ENCODE data around the gene CANX. TPM values are rescaled to one million over a fixed set of nuclear protein-coding genes. Genes with fewer than 3 reads are reported as not detected.
"Not testable (repeated sequence)": the region's sequence is repeated elsewhere in the genome, so short reads cannot be mapped to it uniquely, and the experiment has no call there.

The CANX gene
- 100 to 1,000 TPM; 431 to 444 TPM for total RNA-seq

GRCh38 chr5:179698935-179699615 is at the start of gene CANX:
Gene CANX, plus strand, starts transcription at chr5:179698967. Its CDS starts 6,715 bp downstream, at chr5:179705682.
- no peak for ATAC-seq
- no peak for DNase-seq
- Mint-ChIP-seq H3K4me1 (ENCODE audit: low read depth) (peaks cover 39% of the 10 kb centered on the region), H3K36me3 (ENCODE audit: low read depth) (peaks cover 42% of the 10 kb centered on the region), H3K9me3 (no peaks in the 10 kb centered on the region), H3K27me3 (no peaks in the 10 kb centered on the region), H3K27ac (peak within 1 kb of the TSS; percentile 99), H3K4me3 (peak within 1 kb of the TSS; percentile 96)
- intact Hi-C loops (cut with micrococcal nuclease), result loop anchor here (2.0 kb wide), 1 partner anchor 34 kb away; the partner anchor contains the start of gene MAML1
- ChIA-PET CTCF (no interaction called here), POLR2A (interaction anchor here (0.6 to 4.9 kb wide), 8 partner anchors 8 to 149 kb away, joined by 3 to 49 read pairs (median 6); partner anchors contain the start of genes CBY3, HNRNPH1, MAML1 and RUFY1)
- no peak for TF ChIP-seq CTCF (IDR thresholded peaks at IDR 0.05)

GRCh38 chr5:179649166-179649703 is 49.5 kb upstream of the CANX start:
- H3K36me3 Mint-ChIP-seq (ENCODE audit: low read depth); H3K9me3 Mint-ChIP-seq; DNase-seq; H3K27me3 Mint-ChIP-seq; intact Hi-C loops (cut with micrococcal nuclease); H3K27ac Mint-ChIP-seq; CTCF ChIA-PET; ATAC-seq; H3K4me3 Mint-ChIP-seq; H3K4me1 Mint-ChIP-seq (ENCODE audit: low read depth): not testable (repeated sequence)
- POLR2A ChIA-PET, result interaction anchor here (0.6 kb wide), 1 partner anchor 138 kb away, joined by 3 read pairs; no protein-coding TSS in a partner anchor

GRCh38 chr5:179650245-179650644 is 48.5 kb upstream of the CANX start:
- H3K4me3 Mint-ChIP-seq; DNase-seq; H3K36me3 Mint-ChIP-seq (ENCODE audit: low read depth); intact Hi-C loops (cut with micrococcal nuclease); H3K4me1 Mint-ChIP-seq (ENCODE audit: low read depth); H3K27ac Mint-ChIP-seq; H3K27me3 Mint-ChIP-seq; ATAC-seq; CTCF ChIA-PET; H3K9me3 Mint-ChIP-seq: not testable (repeated sequence)
- POLR2A ChIA-PET, result interaction anchor here (0.7 kb wide), 1 partner anchor 83 kb away, joined by 3 read pairs; no protein-coding TSS in a partner anchor

GRCh38 chr5:179653135-179653534 is 45.6 kb upstream of the CANX start:
- H3K27me3 Mint-ChIP-seq; DNase-seq; H3K9me3 Mint-ChIP-seq; H3K36me3 Mint-ChIP-seq (ENCODE audit: low read depth); H3K4me1 Mint-ChIP-seq (ENCODE audit: low read depth); ATAC-seq; intact Hi-C loops (cut with micrococcal nuclease); H3K4me3 Mint-ChIP-seq; CTCF ChIA-PET; H3K27ac Mint-ChIP-seq; POLR2A ChIA-PET: not testable (repeated sequence)

- CTCF ChIA-PET; DNase-seq; H3K4me3 Mint-ChIP-seq; H3K36me3 Mint-ChIP-seq (ENCODE audit: low read depth); H3K9me3 Mint-ChIP-seq; intact Hi-C loops (cut with micrococcal nuclease); H3K27ac Mint-ChIP-seq; POLR2A ChIA-PET; H3K4me1 Mint-ChIP-seq (ENCODE audit: low read depth); H3K27me3 Mint-ChIP-seq: not testable (repeated sequence)
- ATAC-seq, result peak; percentile 93
Measured at GRCh38 chr5:179657302-179658178, 41.2 kb upstream of the CANX start.

- peak overlapping the region; percentile 63 for H3K4me3 Mint-ChIP-seq
- CTCF ChIA-PET, result interaction anchor here (0.6 kb wide), 1 partner anchor 677 kb away, joined by 3 read pairs; no protein-coding TSS in a partner anchor
- H3K27me3 Mint-ChIP-seq; POLR2A ChIA-PET; H3K36me3 Mint-ChIP-seq (ENCODE audit: low read depth); H3K9me3 Mint-ChIP-seq; intact Hi-C loops (cut with micrococcal nuclease); H3K27ac Mint-ChIP-seq; H3K4me1 Mint-ChIP-seq (ENCODE audit: low read depth); DNase-seq: not testable (repeated sequence)
- ATAC-seq, result peak; percentile 76
Measured at GRCh38 chr5:179658179-179658856, 40.4 kb upstream of the CANX start.

- H3K9me3 Mint-ChIP-seq; DNase-seq; H3K4me3 Mint-ChIP-seq; H3K27me3 Mint-ChIP-seq; H3K36me3 Mint-ChIP-seq (ENCODE audit: low read depth); CTCF ChIA-PET; H3K27ac Mint-ChIP-seq; ATAC-seq; intact Hi-C loops (cut with micrococcal nuclease); H3K4me1 Mint-ChIP-seq (ENCODE audit: low read depth): not testable (repeated sequence)
- POLR2A ChIA-PET, result interaction anchor here (1.3 kb wide), 1 partner anchor 16 kb away, joined by 4 read pairs; no protein-coding TSS in a partner anchor
Measured at GRCh38 chr5:179661647-179662046, 37.1 kb upstream of the CANX start.
